Hepatocyte (in vitro differentiated cells): Measurements from ENCODE around the gene RB1.

Experiments
- EZH2 ChIP-seq: fragments of 200-600 bp; sonication (generic); IDR thresholded peaks from 2 replicates; pipeline ENCODE4 v1.6.1; 2016; ENCODE audit warnings: antibody characterized with exemption, mild to moderate bottlenecking, borderline replicate concordance
- EZH2phosphoT487 ChIP-seq: fragments of 200-600 bp; sonication (generic); IDR thresholded peaks from one replicate; pipeline ENCODE4 v1.6.1; 2018; ENCODE audit warnings: antibody characterized with exemption, mild to moderate bottlenecking, low read depth, moderate library complexity; ENCODE audit not compliant: unreplicated experiment, severe bottlenecking
- TF ChIP-seq, protein P1 (sequence below): fragments of 200-600 bp; sonication (generic); IDR thresholded peaks from 2 replicates; pipeline ENCODE4 v1.5.1; 2016; ENCODE audit warnings: antibody characterized with exemption, mild to moderate bottlenecking; ENCODE audit not compliant: poor library complexity

DNA sequence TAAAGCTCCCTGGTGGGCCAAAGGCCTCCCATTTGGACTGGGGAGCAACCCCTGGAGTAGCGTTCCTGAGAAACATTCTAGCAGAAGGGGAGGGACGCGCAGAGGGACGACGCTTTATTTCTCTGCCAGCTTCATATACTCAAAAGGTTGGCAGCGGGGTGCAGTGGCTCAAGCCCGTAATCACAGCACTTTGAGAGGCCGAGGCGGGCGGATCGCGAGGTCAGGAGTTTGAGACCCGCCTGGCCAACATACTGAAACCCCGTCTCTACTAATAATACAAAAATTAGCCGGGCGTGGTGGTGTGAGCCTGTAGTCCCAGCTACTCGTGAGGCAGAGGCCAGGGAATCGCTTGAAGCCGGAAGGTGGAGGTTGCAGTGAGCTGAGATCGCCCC, 16.8 kb downstream of the RB1 start:
- TF ChIP-seq, protein P1, sequence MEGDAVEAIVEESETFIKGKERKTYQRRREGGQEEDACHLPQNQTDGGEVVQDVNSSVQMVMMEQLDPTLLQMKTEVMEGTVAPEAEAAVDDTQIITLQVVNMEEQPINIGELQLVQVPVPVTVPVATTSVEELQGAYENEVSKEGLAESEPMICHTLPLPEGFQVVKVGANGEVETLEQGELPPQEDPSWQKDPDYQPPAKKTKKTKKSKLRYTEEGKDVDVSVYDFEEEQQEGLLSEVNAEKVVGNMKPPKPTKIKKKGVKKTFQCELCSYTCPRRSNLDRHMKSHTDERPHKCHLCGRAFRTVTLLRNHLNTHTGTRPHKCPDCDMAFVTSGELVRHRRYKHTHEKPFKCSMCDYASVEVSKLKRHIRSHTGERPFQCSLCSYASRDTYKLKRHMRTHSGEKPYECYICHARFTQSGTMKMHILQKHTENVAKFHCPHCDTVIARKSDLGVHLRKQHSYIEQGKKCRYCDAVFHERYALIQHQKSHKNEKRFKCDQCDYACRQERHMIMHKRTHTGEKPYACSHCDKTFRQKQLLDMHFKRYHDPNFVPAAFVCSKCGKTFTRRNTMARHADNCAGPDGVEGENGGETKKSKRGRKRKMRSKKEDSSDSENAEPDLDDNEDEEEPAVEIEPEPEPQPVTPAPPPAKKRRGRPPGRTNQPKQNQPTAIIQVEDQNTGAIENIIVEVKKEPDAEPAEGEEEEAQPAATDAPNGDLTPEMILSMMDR: no peak
- TF ChIP-seq EZH2 (no peak), EZH2phosphoT487 (no peak)
